ENCODE results near the gene OR8H3.

OR8H3 gene

DNA sequence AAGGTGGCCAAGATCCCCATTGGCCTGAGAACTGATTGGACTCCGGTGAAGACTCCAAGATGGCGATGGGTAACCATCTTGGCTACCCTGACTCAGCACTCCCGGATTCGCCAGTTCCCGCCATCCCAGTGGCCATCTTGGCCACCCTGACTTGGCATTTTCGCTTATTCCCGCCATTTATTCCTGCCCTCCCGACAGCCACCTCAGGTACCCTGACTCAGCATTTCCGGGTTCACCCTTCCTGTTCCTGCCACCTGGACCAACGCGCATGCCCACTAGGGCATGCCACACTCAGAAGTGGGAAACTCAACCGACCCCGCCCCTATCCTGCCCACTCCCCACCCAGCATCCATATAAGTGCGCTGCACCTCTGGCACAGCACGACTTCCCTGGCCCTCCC is 30.2 kb downstream of the OR8H3 start:
- TF ChIP-seq ZC3H10 (CRISPR knock-in tag; IDR thresholded peaks at IDR 0.05) = no peak
- TF ChIP-seq ZNF565 (CRISPR knock-in tag; conservative IDR thresholded peaks at IDR 0.05; ENCODE audit: low read depth) = no peak
- no peak for TF ChIP-seq ESRRG (CRISPR knock-in tag; IDR thresholded peaks at IDR 0.05)
- TF ChIP-seq, protein P1, sequence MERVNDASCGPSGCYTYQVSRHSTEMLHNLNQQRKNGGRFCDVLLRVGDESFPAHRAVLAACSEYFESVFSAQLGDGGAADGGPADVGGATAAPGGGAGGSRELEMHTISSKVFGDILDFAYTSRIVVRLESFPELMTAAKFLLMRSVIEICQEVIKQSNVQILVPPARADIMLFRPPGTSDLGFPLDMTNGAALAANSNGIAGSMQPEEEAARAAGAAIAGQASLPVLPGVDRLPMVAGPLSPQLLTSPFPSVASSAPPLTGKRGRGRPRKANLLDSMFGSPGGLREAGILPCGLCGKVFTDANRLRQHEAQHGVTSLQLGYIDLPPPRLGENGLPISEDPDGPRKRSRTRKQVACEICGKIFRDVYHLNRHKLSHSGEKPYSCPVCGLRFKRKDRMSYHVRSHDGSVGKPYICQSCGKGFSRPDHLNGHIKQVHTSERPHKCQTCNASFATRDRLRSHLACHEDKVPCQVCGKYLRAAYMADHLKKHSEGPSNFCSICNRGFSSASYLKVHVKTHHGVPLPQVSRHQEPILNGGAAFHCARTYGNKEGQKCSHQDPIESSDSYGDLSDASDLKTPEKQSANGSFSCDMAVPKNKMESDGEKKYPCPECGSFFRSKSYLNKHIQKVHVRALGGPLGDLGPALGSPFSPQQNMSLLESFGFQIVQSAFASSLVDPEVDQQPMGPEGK (CRISPR knock-in tag; IDR thresholded peaks at IDR 0.05; ENCODE audit: borderline replicate concordance) = no peak
- TF ChIP-seq ZNF70 (CRISPR knock-in tag; IDR thresholded peaks at IDR 0.05) = no peak
- TF ChIP-seq, protein P2, sequence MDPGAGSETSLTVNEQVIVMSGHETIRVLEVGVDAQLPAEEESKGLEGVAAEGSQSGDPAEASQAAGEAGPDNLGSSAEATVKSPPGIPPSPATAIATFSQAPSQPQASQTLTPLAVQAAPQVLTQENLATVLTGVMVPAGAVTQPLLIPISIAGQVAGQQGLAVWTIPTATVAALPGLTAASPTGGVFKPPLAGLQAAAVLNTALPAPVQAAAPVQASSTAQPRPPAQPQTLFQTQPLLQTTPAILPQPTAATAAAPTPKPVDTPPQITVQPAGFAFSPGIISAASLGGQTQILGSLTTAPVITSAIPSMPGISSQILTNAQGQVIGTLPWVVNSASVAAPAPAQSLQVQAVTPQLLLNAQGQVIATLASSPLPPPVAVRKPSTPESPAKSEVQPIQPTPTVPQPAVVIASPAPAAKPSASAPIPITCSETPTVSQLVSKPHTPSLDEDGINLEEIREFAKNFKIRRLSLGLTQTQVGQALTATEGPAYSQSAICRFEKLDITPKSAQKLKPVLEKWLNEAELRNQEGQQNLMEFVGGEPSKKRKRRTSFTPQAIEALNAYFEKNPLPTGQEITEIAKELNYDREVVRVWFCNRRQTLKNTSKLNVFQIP (CRISPR knock-in tag; IDR thresholded peaks at IDR 0.05; ENCODE audit: borderline replicate concordance, low read depth) = no peak
- TF ChIP-seq ISL1 (CRISPR knock-in tag; IDR thresholded peaks at IDR 0.05) = no peak
- no peak for TF ChIP-seq RARB (CRISPR knock-in tag; IDR thresholded peaks at IDR 0.05)
- TF ChIP-seq PPARA (CRISPR knock-in tag; IDR thresholded peaks at IDR 0.05; ENCODE audit: borderline replicate concordance) = no peak
- no peak for TF ChIP-seq ZFP30 (CRISPR knock-in tag; IDR thresholded peaks at IDR 0.05)
- no peak for TF ChIP-seq ZFP3 (CRISPR knock-in tag; IDR thresholded peaks at IDR 0.05)
- TF ChIP-seq, protein P3, sequence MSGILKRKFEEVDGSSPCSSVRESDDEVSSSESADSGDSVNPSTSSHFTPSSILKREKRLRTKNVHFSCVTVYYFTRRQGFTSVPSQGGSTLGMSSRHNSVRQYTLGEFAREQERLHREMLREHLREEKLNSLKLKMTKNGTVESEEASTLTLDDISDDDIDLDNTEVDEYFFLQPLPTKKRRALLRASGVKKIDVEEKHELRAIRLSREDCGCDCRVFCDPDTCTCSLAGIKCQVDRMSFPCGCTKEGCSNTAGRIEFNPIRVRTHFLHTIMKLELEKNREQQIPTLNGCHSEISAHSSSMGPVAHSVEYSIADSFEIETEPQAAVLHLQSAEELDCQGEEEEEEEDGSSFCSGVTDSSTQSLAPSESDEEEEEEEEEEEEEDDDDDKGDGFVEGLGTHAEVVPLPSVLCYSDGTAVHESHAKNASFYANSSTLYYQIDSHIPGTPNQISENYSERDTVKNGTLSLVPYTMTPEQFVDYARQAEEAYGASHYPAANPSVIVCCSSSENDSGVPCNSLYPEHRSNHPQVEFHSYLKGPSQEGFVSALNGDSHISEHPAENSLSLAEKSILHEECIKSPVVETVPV (CRISPR knock-in tag; IDR thresholded peaks at IDR 0.05) = no peak
- TF ChIP-seq ARNTL (CRISPR knock-in tag; IDR thresholded peaks at IDR 0.05; ENCODE audit: borderline replicate concordance, low read depth) = no peak
- TF ChIP-seq GLIS3 (CRISPR knock-in tag; IDR thresholded peaks at IDR 0.05) = no peak
- no peak for TF ChIP-seq ZNF8 (CRISPR knock-in tag; IDR thresholded peaks at IDR 0.05)
- ATAC-seq = no peak

DNA sequence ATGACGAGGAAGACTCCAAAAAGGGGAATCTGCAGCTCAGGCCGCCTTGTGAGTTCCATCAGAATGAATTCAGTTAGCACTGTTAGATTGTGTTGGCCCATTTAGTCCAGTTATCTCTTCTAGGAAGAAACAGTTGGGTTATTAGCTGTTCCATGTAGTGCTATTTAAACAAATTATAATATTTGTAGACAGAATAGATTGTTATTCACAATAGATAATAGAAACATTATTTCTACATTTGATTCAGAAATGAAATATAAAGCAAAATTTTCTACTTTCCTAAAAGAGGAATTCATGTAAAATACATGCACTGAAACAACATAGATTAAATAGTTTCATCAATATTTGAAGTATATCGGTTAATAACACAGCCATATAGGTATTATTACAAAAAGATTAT is 38.0 kb downstream of the OR8H3 start, which contains the start of gene OR8K5:
OR8K5 (minus strand) TSS at position 101 of the 400 bp plus-strand sequence; CDS start at position 101, 0 bp downstream.
- TF ChIP-seq CSDC2 (CRISPR knock-in tag; IDR thresholded peaks at IDR 0.05) (no peak), OSR1 (CRISPR knock-in tag; IDR thresholded peaks at IDR 0.05) (no peak), RARB (CRISPR knock-in tag; IDR thresholded peaks at IDR 0.05) (no peak), SNAI2 (CRISPR knock-in tag; IDR thresholded peaks at IDR 0.05) (no peak), ZNF70 (CRISPR knock-in tag; IDR thresholded peaks at IDR 0.05) (no peak), ZFP30 (CRISPR knock-in tag; IDR thresholded peaks at IDR 0.05) (no peak), PPARA (CRISPR knock-in tag; IDR thresholded peaks at IDR 0.05; ENCODE audit: borderline replicate concordance) (no peak), ARNTL (CRISPR knock-in tag; IDR thresholded peaks at IDR 0.05; ENCODE audit: borderline replicate concordance, low read depth) (no peak), GLIS3 (CRISPR knock-in tag; IDR thresholded peaks at IDR 0.05) (no peak), BACH2 (CRISPR knock-in tag; IDR thresholded peaks at IDR 0.05; ENCODE audit: borderline replicate concordance) (no peak), ZC3H10 (CRISPR knock-in tag; IDR thresholded peaks at IDR 0.05) (no peak), ESRRG (CRISPR knock-in tag; IDR thresholded peaks at IDR 0.05) (no peak), ZNF8 (CRISPR knock-in tag; IDR thresholded peaks at IDR 0.05) (no peak)
- TF ChIP-seq, protein P1 (CRISPR knock-in tag; IDR thresholded peaks at IDR 0.05; ENCODE audit: borderline replicate concordance) = no peak
- TF ChIP-seq, protein P2 (CRISPR knock-in tag; IDR thresholded peaks at IDR 0.05; ENCODE audit: borderline replicate concordance, low read depth) = no peak
- TF ChIP-seq, protein P4, sequence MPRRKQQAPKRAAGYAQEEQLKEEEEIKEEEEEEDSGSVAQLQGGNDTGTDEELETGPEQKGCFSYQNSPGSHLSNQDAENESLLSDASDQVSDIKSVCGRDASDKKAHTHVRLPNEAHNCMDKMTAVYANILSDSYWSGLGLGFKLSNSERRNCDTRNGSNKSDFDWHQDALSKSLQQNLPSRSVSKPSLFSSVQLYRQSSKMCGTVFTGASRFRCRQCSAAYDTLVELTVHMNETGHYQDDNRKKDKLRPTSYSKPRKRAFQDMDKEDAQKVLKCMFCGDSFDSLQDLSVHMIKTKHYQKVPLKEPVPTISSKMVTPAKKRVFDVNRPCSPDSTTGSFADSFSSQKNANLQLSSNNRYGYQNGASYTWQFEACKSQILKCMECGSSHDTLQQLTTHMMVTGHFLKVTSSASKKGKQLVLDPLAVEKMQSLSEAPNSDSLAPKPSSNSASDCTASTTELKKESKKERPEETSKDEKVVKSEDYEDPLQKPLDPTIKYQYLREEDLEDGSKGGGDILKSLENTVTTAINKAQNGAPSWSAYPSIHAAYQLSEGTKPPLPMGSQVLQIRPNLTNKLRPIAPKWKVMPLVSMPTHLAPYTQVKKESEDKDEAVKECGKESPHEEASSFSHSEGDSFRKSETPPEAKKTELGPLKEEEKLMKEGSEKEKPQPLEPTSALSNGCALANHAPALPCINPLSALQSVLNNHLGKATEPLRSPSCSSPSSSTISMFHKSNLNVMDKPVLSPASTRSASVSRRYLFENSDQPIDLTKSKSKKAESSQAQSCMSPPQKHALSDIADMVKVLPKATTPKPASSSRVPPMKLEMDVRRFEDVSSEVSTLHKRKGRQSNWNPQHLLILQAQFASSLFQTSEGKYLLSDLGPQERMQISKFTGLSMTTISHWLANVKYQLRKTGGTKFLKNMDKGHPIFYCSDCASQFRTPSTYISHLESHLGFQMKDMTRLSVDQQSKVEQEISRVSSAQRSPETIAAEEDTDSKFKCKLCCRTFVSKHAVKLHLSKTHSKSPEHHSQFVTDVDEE (CRISPR knock-in tag; IDR thresholded peaks at IDR 0.05) = no peak
- TF ChIP-seq, protein P3 (CRISPR knock-in tag; IDR thresholded peaks at IDR 0.05) = no peak
- ATAC-seq = no peak

Data from SK-N-SH treated with all-trans-retinoic acid at 6 μM for 48 hours (cell line).